Neural cell (in vitro differentiated cells): ENCODE measurements around the gene DENND5B. TPM values are rescaled to one million over a fixed set of nuclear protein-coding genes. Genes with fewer than 3 reads are reported as not detected.

Experiments used
- H2AFZ ChIP-seq: fragments of 200-600, 300-800 bp; sonication (generic), shearing (Covaris generic); 2 replicates; pipeline ENCODE4 v1.6.0; 2014; ENCODE audit warnings: low read depth, mild to moderate bottlenecking, antibody characterized with exemption, low read length, moderate library complexity
- H3F3A ChIP-seq: fragments of 200-600 bp; shearing (Covaris generic); 2 replicates; pipeline ENCODE4 v1.6.1; 2016; ENCODE audit warnings: mild to moderate bottlenecking, moderate library complexity, mixed read lengths, antibody characterized with exemption, low read length; ENCODE audit not compliant: insufficient read depth, poor library complexity, severe bottlenecking
- H3K27ac ChIP-seq: fragments of 200-600, 300-800 bp; sonication (generic), shearing (Covaris generic); 2 replicates; pipeline ENCODE4 v1.5.1; 2014; ENCODE audit warnings: mild to moderate bottlenecking, low read length, moderate library complexity
- H3K27me3 ChIP-seq: fragments of 300-800, 200-600 bp; sonication (generic), shearing (Covaris generic); 2 replicates; pipeline ENCODE4 v1.6.0; 2014; ENCODE audit warnings: mild to moderate bottlenecking, low read depth, low read length, moderate library complexity; ENCODE audit not compliant: insufficient read depth
- H3K36me3 ChIP-seq: fragments of 300-800, 200-600 bp; sonication (generic), shearing (Covaris generic); 2 replicates; pipeline ENCODE4 v1.5.1; 2014; ENCODE audit warnings: mild to moderate bottlenecking, antibody characterized with exemption, low read length, moderate library complexity; ENCODE audit not compliant: insufficient read depth
- H3K4me2 ChIP-seq: fragments of 300-800, 200-600 bp; sonication (generic), shearing (Covaris generic); 2 replicates; pipeline ENCODE4 v1.6.0; 2014; ENCODE audit warnings: mild to moderate bottlenecking, low read length
- H3K4me3 ChIP-seq: fragments of 300-800, 200-600 bp; sonication (generic), shearing (Covaris generic); 2 replicates; pipeline ENCODE4 v1.5.1; 2014; ENCODE audit warnings: mild to moderate bottlenecking, low read length, moderate library complexity
- H3K79me2 ChIP-seq: fragments of 200-600 bp; shearing (Covaris generic); replicated peaks from 2 replicates; pipeline ENCODE4 v1.6.0; 2014; ENCODE audit warnings: mild to moderate bottlenecking, low read length, moderate library complexity; ENCODE audit not compliant: insufficient read depth
- H3K9ac ChIP-seq: fragments of 300-800, 200-600 bp; sonication (generic), shearing (Covaris generic); 2 replicates; pipeline ENCODE4 v1.6.1; 2016; ENCODE audit warnings: mild to moderate bottlenecking, low read length, mixed read lengths
- H3K9me2 ChIP-seq: fragments of 200-600 bp; shearing (Covaris generic); 2 replicates; pipeline ENCODE4 v1.6.1; 2016; ENCODE audit warnings: mild to moderate bottlenecking, low read length, mixed read lengths; ENCODE audit not compliant: insufficient read depth
- H3K9me3 ChIP-seq: fragments of 200-600, 300-800 bp; sonication (generic), shearing (Covaris generic); 2 replicates; pipeline ENCODE4 v1.6.1; 2016; ENCODE audit warnings: mild to moderate bottlenecking, mixed run types, low read length, moderate library complexity, mixed read lengths
- H4K20me1 ChIP-seq: fragments of 200-600 bp; shearing (Covaris generic); 2 replicates; pipeline ENCODE4 v1.6.1; 2016; ENCODE audit warnings: mild to moderate bottlenecking, mixed run types; ENCODE audit not compliant: insufficient read depth
- EP300 ChIP-seq: fragments of 450-650 bp; conservative IDR thresholded peaks from 2 replicates; pipeline ENCODE4 v1.6.1; 2014; ENCODE audit warnings: antibody characterized with exemption, mild to moderate bottlenecking, moderate library complexity; ENCODE audit not compliant: poor library complexity, severe bottlenecking
- EZH2 ChIP-seq: fragments of 200-600, 300-800 bp; shearing (Covaris generic), sonication (generic); IDR thresholded peaks from 2 replicates; pipeline ENCODE4 v1.6.1; 2014; ENCODE audit warnings: antibody characterized with exemption, low read length, borderline replicate concordance, mild to moderate bottlenecking; ENCODE audit not compliant: insufficient read depth, poor library complexity, severe bottlenecking
- MXI1 ChIP-seq: fragments of 450-650 bp; conservative IDR thresholded peaks from 2 replicates; pipeline ENCODE4 v1.6.1; 2014; ENCODE audit warnings: antibody characterized with exemption, mild to moderate bottlenecking; ENCODE audit not compliant: poor library complexity, severe bottlenecking
- POLR2AphosphoS5 ChIP-seq: IDR thresholded peaks from 2 replicates; pipeline ENCODE4 v1.6.1; 2012
- RAD21 ChIP-seq: fragments of 450-650 bp; conservative IDR thresholded peaks from 2 replicates; pipeline ENCODE4 v1.6.1; 2014; ENCODE audit warnings: antibody characterized with exemption, mild to moderate bottlenecking, moderate library complexity
- SMC3 ChIP-seq: fragments of 450-650 bp; conservative IDR thresholded peaks from 2 replicates; pipeline ENCODE4 v1.6.1; 2014; ENCODE audit warnings: antibody characterized with exemption, mild to moderate bottlenecking, moderate library complexity; ENCODE audit not compliant: poor library complexity
- TAF1 ChIP-seq: IDR thresholded peaks from 2 replicates; pipeline ENCODE4 v1.6.1; 2012; ENCODE audit warnings: low read depth
- polyA plus RNA-seq: library from polyadenylated mRNA; depleted of rRNA; stranded (reverse); fragments of >200 nt; gene quantifications from 2 replicates; pipeline ENCODE4 v1.2.3, GENCODE V29; 2014
- TF ChIP-seq, protein P1 (sequence below): IDR thresholded peaks from 2 replicates; pipeline ENCODE4 v1.6.1; 2012; ENCODE audit warnings: borderline replicate concordance
- TF ChIP-seq, protein P2 (sequence below): fragments of 450-650 bp; IDR thresholded peaks from 2 replicates; pipeline ENCODE4 v1.5.1; 2014; ENCODE audit warnings: antibody characterized with exemption, mild to moderate bottlenecking, moderate library complexity; ENCODE audit not compliant: poor library complexity, severe bottlenecking

DENND5B gene
- polyA plus RNA-seq, 1 donor from 2014 or later = 23.8 TPM

DNA sequence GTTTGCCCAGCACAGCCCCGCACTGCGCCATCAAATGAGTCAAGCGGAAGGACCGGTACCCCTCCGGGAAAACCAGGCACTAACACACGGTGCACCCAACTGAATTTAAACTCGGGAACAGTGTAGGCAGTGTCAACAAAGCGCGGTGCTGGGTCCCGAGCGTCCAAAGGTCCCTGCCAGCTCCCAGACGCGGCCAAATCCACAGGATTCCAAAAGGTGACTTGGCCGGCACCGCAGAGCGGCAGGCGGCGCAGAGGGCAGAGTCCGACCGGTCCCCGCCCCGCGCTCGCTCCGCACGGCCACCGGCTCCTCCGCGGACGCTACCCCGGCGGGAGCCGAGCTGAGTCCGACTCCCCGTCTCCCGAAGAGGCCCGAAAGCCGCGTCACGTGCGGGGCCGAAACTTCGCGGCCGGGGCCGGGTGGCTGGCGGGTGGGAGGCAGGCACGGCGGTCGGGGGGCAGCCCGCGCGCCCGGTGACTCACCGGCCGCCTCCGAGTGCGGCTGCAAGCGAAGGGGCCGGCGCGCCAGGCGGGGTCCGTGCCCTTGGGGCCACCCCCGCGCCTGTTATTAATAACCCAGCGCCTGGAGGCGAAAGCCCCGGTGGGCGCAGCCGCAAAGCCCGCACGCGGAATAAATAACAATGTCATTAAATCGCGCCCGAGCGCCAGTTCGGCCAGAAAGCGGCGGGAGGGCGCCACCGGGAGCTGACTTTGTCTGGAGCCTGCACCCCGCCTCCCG is 863 bp downstream of the DENND5B start:
- Histone ChIP-seq H3K9me3 (no peaks in the 10 kb centered on the region), H3K27me3 (no peaks in the 10 kb centered on the region), H3K36me3 (no peaks in the 10 kb centered on the region), H3K27ac (peak overlapping the region; percentile 87), H3K4me2 (peak overlapping the region; percentile 65), H4K20me1 (no peaks in the 10 kb centered on the region), H3K4me3 (peak overlapping the region; percentile 98), H2AFZ (peak overlapping the region; percentile 56), H3K9me2 (no peaks in the 10 kb centered on the region), H3F3A (no peaks in the 10 kb centered on the region), H3K9ac (peak overlapping the region; percentile 92), H3K79me2 (peaks cover 50% of the 10 kb centered on the region)
- TF ChIP-seq RAD21 = no peak
- no peak for TF ChIP-seq EP300
- peak; percentile 78 for TF ChIP-seq MXI1
- TF ChIP-seq, protein P1, sequence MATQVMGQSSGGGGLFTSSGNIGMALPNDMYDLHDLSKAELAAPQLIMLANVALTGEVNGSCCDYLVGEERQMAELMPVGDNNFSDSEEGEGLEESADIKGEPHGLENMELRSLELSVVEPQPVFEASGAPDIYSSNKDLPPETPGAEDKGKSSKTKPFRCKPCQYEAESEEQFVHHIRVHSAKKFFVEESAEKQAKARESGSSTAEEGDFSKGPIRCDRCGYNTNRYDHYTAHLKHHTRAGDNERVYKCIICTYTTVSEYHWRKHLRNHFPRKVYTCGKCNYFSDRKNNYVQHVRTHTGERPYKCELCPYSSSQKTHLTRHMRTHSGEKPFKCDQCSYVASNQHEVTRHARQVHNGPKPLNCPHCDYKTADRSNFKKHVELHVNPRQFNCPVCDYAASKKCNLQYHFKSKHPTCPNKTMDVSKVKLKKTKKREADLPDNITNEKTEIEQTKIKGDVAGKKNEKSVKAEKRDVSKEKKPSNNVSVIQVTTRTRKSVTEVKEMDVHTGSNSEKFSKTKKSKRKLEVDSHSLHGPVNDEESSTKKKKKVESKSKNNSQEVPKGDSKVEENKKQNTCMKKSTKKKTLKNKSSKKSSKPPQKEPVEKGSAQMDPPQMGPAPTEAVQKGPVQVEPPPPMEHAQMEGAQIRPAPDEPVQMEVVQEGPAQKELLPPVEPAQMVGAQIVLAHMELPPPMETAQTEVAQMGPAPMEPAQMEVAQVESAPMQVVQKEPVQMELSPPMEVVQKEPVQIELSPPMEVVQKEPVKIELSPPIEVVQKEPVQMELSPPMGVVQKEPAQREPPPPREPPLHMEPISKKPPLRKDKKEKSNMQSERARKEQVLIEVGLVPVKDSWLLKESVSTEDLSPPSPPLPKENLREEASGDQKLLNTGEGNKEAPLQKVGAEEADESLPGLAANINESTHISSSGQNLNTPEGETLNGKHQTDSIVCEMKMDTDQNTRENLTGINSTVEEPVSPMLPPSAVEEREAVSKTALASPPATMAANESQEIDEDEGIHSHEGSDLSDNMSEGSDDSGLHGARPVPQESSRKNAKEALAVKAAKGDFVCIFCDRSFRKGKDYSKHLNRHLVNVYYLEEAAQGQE = peak; percentile 34
- peak; percentile 49 for TF ChIP-seq POLR2AphosphoS5
- no peak for TF ChIP-seq TAF1
- TF ChIP-seq SMC3 = peak; percentile 13

DNA sequence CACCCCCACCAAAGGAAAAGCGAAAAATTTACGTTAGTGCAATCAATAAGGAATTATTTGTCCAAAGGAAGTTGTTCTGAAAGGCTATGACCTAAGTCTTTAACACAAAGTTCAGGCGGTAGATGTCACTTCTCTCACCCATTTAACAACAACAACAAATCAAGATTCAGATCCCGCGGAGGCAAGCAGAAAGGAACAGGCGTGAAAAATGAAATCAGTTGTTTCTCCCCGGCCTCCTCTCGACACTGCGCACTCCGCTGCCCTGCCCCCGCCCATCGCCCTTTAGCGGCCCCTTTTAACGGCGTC is 1.4 kb downstream of the DENND5B start:
- Histone ChIP-seq H3K79me2 (peaks cover 55% of the 10 kb centered on the region), H3K27me3 (no peaks in the 10 kb centered on the region), H3K27ac (peak overlapping the region; percentile 87), H3K36me3 (no peaks in the 10 kb centered on the region), H3K4me2 (peak overlapping the region; percentile 65), H3K9me3 (no peaks in the 10 kb centered on the region), H3F3A (no peaks in the 10 kb centered on the region), H3K9me2 (no peaks in the 10 kb centered on the region), H3K9ac (peak overlapping the region; percentile 92), H3K4me3 (peak overlapping the region; percentile 98), H4K20me1 (no peaks in the 10 kb centered on the region), H2AFZ (peak overlapping the region; percentile 56)
- TF ChIP-seq EZH2 (no peak), SMC3 (no peak), MXI1 (no peak), TAF1 (no peak), POLR2AphosphoS5 (no peak), RAD21 (no peak), EP300 (no peak)
- TF ChIP-seq, protein P2, sequence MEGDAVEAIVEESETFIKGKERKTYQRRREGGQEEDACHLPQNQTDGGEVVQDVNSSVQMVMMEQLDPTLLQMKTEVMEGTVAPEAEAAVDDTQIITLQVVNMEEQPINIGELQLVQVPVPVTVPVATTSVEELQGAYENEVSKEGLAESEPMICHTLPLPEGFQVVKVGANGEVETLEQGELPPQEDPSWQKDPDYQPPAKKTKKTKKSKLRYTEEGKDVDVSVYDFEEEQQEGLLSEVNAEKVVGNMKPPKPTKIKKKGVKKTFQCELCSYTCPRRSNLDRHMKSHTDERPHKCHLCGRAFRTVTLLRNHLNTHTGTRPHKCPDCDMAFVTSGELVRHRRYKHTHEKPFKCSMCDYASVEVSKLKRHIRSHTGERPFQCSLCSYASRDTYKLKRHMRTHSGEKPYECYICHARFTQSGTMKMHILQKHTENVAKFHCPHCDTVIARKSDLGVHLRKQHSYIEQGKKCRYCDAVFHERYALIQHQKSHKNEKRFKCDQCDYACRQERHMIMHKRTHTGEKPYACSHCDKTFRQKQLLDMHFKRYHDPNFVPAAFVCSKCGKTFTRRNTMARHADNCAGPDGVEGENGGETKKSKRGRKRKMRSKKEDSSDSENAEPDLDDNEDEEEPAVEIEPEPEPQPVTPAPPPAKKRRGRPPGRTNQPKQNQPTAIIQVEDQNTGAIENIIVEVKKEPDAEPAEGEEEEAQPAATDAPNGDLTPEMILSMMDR = no peak
- TF ChIP-seq, protein P1 = no peak
